T1000 (cell line): ENCODE results near the gene ACOXL.
A peak's percentile ranks its signal among the peaks of the same experiment; 100 is the strongest.

Source experiments
- DNase-seq: peaks from one replicate; lab custom pipeline; 2025; ENCODE audit warnings: mixed read lengths; lab: John Stamatoyannopoulos, UW

Gene ACOXL

DNA sequence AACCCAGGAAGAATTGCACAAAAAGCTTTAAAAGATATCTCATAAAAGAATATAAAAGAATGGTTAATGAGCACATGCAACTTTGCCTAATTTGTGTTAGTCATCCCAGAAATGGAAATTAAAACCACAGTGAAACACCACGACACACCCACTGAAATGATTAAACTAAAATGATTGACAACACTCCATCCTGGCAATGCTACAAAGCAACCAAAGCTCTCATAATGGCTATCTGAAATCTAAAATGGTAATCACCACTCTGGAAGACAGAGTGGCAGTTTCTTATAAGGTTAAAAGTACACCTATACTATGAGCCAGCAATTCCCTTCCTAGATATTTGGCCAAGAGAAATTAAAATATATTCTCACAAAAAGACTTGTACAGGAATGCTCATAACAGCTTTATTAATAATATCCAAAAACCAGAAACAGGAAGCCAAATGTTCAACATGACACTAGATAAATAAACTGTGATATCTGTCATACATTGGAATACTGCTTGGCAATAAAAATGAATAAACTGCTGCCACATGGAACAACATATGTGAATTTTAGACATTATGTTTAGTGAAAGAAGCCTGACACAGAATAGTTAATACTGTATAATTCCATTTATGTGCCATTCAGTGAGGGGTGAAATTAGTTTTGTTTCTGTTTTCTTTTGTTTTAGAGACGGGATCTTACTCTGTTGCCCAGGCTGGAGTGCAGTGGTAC lies 283.1 kb downstream of the ACOXL start:
- DNase-seq: no peak

DNA sequence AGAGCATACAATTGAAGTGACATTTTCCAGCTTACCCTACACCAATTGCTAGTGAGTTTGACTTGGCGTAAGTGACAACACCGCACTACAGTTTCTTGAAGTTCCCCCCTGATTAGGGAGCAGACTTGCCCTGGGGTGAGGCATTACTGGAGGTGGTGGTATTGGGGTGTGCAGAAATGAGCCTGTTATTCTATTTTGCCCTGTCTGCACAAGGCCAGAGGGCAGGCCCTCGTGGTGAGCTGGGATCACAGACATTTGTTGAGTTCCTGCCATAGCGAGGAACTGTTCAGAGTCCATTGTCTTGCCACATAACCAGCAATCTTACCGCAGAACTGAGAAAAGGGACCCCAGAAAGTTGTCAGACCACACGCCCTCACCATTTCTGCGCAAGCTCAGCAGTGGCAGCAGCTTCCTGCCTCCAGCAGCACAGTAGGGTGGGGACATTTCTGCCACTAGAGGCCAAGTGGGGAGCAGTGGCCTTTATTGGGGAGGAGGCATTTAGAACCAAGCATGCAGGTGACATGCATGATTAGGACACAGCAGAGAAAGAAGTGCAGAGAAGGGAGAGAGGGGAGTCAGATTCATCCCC lies 284.8 kb downstream of the ACOXL start:
- no peak for DNase-seq

GRCh38 chr2:111017909-111018308 lies 285.5 kb downstream of the ACOXL start:
- no peak for DNase-seq

GRCh38 chr2:111019381-111019780 lies 287.0 kb downstream of the ACOXL start:
- no peak for DNase-seq

- DNase-seq: no peak
These were observed 290.3 kb downstream of the ACOXL start for GRCh38 chr2:111022633-111023032.

DNA sequence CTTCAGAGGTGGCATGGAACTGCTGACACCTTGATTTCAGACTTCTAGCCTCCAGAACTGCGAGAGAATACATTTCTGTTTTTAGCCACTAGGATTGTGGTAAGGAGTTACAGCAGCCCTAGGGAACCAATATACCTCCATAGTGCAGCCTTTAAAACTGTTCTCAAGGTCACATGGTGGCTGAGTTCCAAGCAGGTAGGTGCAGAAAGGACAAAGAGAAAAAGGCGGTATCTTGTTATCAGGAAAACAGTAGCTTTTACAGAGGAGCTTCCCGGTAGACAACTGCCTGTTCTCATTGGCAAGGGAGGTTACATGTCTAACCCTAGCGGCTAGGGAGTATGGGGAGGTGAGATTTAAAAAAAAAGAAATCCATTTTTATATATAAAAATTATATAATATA lies 292.1 kb downstream of the ACOXL start:
- no peak for DNase-seq

GRCh38 chr2:111025288-111025687 lies 292.9 kb downstream of the ACOXL start:
- DNase-seq: no peak

GRCh38 chr2:111028720-111029119 lies 296.3 kb downstream of the ACOXL start:
- DNase-seq: no peak

DNA sequence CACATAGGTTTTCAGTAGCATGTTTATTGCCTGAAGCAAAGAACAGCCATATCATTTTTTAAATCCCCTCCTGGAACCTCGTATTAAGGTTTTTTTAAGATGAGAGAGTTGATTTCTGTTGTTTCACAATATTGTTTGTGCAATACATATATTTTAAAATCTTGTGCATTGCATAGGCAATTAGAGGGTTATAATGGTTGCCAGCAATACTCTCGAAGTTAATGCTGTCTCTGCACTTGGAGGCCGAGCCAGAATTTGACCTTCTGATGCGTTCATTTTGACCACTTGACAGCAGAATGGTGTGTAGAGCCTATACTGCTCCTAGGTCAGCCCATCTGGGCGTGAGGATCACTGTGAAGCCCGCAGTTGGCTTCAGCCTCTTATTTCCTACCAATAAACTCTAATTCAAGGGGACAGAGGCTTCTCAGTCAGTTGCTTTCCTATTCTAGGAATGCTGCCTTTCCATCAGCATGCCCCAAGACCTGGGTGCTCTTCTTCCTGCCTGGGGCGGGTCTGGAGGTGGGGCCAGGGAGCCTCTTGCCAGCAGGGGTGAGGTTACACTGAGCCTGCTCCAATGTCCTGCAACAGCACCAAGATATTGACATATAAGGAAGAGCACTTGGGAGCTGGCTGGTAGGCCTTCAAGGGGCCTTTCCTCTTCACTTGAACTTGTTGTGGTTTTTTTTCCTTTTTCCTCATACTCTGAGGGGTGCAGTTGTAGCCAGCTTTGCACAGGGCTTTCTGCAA lies 297.0 kb downstream of the ACOXL start:
- DNase-seq: no peak

DNA sequence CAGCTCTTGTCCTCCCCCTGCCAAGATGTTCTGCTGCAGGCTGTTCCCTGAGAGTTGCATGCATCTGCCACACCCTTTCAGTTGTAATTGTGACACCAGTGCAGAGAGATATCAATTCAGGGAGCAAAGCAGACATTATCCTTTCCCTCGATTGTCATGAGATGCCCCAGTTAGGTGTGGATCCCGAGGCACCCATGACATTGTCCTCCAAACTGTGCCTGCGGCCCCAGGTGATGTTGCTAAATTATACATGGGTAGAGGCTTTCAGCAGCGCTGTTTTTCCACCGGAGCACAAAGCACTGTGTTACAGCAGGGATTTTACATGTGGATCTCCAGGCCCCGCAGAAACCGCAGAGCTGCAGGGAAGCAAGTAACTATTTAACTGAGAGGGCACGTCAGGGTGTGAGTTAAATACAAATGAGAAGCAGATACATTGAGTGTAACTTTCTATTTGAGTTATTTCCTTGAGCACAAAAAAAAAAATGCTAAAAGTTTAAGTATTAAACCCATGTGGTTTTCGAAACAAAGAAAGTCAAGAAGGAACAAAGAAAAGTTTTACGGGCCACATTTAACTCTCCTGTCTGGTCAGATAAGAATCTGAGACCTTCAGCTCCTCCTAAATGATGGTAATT lies 298.0 kb downstream of the ACOXL start:
- no peak for DNase-seq

GRCh38 chr2:111030945-111031344 lies 298.6 kb downstream of the ACOXL start:
- DNase-seq: no peak

DNA sequence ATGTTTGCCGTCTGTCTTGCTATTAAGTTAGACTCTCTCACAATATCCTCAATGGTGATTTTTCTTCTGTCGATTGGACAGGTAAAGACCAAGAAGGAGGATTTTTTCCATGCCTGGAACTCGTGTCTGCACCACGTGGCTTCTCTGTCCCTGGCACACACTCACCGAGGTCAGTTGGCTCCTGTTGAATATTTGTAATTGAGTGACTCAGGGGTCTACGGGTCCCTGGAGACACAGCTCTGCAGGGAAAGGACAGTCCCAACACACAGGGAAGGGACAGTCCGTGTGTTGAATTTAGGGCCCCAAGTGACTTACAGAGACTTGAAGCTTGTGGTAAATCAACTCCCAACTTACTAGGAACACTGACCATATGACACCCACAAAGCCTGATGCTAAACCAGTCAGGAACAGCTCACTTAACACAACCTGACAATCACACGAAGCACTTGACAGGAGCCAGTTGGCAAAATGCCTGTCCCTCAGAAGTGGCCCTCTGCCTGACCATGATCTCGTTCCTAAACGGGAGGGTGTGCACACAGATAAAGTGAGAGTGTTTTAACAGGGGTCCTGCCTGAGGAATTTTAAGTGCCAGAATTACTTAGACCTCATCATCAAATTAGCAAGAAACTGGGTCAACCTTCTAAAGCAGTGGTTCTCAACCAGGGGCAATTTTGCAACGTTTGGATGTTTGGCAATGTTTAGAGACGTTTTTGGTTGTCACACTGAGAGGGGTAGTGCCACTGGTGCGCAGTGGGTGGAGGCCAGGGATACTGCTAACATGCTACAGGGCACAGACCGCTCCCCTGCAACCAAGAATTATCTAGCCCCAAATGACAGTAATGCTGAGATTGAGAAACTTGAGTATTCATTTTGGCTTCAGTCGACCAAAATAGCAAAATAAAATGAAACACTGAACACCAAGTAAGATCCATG lies 299.4 kb downstream of the ACOXL start:
- no peak for DNase-seq

- peak; percentile 2 for DNase-seq
These were observed 300.5 kb downstream of the ACOXL start for GRCh38 chr2:111032721-111033429.

DNA sequence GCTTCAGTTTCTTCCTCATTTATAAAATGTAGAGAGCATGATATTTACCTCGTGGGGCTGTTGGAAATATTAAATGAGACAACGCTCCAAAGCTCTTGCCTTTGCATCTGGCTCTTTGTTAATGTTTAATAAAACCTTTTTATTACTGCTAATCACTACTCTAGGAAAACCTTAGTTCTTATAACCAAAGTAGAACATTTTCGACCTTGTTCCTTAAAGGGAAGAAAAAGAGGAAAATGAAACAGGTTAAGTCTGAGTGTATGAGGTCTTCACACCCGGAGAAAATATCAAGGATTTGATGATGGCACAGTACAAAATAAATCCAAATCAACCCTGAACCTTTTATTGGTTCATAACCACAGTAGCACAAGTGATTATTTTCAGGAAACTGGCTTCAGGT lies 301.8 kb downstream of the ACOXL start:
- no peak for DNase-seq

DNA sequence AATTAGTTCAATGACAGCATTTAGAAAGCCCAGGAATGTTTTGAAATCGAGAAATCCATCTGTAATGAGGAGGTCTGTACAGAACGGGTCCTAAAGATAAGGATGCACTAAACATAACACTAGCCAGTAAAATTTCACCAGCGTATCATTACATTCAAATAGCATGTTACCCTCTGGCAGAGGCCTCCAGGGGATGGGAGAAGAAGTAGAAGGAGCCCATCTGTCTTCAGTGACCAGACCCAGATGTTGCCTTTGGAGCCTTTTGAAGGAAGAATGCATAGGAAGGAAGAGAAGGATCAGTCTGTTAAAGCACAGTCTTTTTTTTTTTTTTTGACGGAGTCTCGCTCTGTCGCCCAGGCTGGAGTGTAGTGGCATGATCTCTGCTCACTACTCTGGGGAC lies 302.2 kb downstream of the ACOXL start:
- DNase-seq: no peak

DNA sequence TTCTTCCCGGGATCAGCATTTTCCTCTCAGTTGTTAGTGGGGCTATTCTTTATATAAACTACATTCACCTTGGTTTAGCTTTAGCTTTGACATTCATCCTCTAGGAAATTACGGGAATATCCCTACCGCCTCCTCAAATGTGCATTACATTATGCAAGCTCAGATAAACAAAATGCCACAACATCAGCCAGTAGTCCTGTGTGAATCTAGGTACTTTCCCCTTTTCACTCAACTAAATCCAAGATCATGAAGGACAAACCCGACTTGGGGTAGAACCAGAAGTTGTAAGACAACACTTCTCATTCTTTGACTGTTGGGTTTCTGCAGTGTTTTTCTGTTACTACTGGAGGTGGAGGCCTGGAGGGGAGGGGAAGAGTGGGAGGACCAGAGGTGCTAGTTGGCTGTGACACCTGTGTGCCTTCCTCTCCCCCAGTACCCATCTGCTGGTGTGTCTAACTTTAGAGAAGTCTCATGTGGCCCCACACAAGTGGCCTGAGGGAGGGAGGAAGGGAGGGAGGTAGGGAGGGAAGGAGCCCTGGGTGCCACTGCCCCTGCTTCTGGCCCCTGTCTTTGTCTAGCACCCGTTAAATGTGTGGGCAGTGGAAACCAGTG lies 303.6 kb downstream of the ACOXL start:
- no peak for DNase-seq

GRCh38 chr2:111037128-111037527 lies 304.8 kb downstream of the ACOXL start:
- no peak for DNase-seq

- no peak for DNase-seq
These were observed 307.4 kb downstream of the ACOXL start for GRCh38 chr2:111039628-111040383.

DNA sequence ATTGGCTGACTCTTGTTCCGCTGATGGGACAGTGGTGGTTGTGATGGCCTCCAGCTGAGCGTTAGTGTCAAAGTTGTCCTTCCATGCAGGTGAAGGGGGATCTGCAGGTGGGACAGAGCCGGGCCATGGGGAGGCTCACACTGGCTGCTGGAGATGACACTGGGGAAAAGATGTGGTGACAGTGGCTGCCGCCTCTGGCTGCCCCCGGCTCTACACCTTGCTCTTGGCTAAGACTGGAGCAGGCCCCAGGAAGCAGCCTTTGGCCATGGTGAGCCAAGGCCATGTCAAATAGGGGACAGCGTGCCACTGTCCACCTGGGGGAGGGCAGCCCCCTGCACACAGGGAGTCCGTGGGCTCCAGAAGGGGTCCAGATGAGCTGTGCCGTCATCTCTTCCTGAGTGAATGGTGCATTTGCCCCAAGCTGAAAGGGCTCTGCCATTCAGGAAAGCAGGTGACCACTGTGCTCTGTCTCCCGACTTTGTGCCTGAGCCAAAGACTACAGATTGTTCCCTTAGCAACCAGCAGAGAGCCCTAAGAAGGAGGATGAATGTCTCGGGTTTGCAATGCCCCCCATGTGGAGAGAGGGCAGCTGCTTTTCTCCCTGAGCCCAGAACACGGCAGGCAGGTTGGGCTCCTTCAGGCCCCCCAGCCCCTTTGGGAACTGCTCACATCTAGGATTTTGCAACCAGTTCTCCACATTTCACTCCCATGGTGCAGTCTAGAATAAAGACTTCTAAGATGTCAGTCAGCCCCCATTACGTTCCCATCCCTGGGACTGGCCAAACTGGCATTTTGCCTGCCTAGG lies 309.2 kb downstream of the ACOXL start:
- DNase-seq: no peak
